ENCODE results near the gene ST6GAL1.
A peak's percentile ranks its signal among the peaks of the same experiment; 100 is the strongest.
"Not testable (repeated sequence)": the region's sequence is repeated elsewhere in the genome, so short reads cannot be mapped to it uniquely, and the experiment has no call there.

The ST6GAL1 gene

GRCh38 chr3:187025254-187025655, 94.9 kb downstream of the ST6GAL1 start:
- no peak for DNase-seq

GRCh38 chr3:187025656-187026316, 95.5 kb downstream of the ST6GAL1 start:
- DNase-seq, result no peak

GRCh38 chr3:187026317-187026670, 96.0 kb downstream of the ST6GAL1 start:
- no peak for DNase-seq

- DNase-seq, result no peak
Observed at GRCh38 chr3:187027531-187028278, 97.4 kb downstream of the ST6GAL1 start.

- DNase-seq, result no peak
Observed at GRCh38 chr3:187031934-187032333, 101.6 kb downstream of the ST6GAL1 start.

GRCh38 chr3:187036394-187036793, 106.1 kb downstream of the ST6GAL1 start:
- no peak for DNase-seq

- no peak for DNase-seq
Observed at GRCh38 chr3:187039100-187039722, 108.9 kb downstream of the ST6GAL1 start.

GRCh38 chr3:187039723-187040414, 109.5 kb downstream of the ST6GAL1 start:
- DNase-seq, result no peak

GRCh38 chr3:187040516-187041361, 110.4 kb downstream of the ST6GAL1 start:
- no peak for DNase-seq

- DNase-seq, result no peak
Observed at GRCh38 chr3:187041362-187042307, 111.3 kb downstream of the ST6GAL1 start.

GRCh38 chr3:187042346-187042745, 112.0 kb downstream of the ST6GAL1 start:
- DNase-seq, result no peak

- DNase-seq, result no peak
Observed at GRCh38 chr3:187042874-187043458, 112.6 kb downstream of the ST6GAL1 start.

GRCh38 chr3:187044206-187044605, 113.9 kb downstream of the ST6GAL1 start:
- peak; percentile 66 for DNase-seq

GRCh38 chr3:187044867-187045552, 114.7 kb downstream of the ST6GAL1 start:
- no peak for DNase-seq

- DNase-seq, result no peak
Observed at GRCh38 chr3:187046033-187046432, 115.7 kb downstream of the ST6GAL1 start.

- no peak for DNase-seq
Observed at GRCh38 chr3:187049462-187050101, 119.3 kb downstream of the ST6GAL1 start.

- DNase-seq, result no peak
Observed at GRCh38 chr3:187051066-187051465, 120.7 kb downstream of the ST6GAL1 start.

- no peak for DNase-seq
Observed at GRCh38 chr3:187051724-187052366, 121.5 kb downstream of the ST6GAL1 start.

GRCh38 chr3:187052427-187052826, 122.1 kb downstream of the ST6GAL1 start:
- DNase-seq, result not testable (repeated sequence)
